Measurements from ENCODE around the gene GRIN2A. TPM values are rescaled to one million over a fixed set of nuclear protein-coding genes. Genes with fewer than 3 reads are reported as not detected.

GRIN2A gene
- total RNA-seq, 4 donors from 2014 or later, result 0.13 to 1.2 (median 0.30) TPM

- TF ChIP-seq CTCF (IDR thresholded peaks at IDR 0.05), result no peak
- DNase-seq (ENCODE audit: low spot score) (no peak), ATAC-seq (ENCODE audit: low FRiP score) (no peak)
These were observed 9.2 kb downstream of the GRIN2A start for GRCh38 chr16:10172848-10173655.

GRCh38 chr16:10171221-10171620 lies 11.0 kb downstream of the GRIN2A start:
- no peak for DNase-seq (ENCODE audit: low spot score)
- no peak for ATAC-seq (ENCODE audit: low FRiP score)
- TF ChIP-seq CTCF (IDR thresholded peaks at IDR 0.05), result no peak

GRCh38 chr16:10169904-10170410 lies 12.3 kb downstream of the GRIN2A start:
- TF ChIP-seq CTCF (IDR thresholded peaks at IDR 0.05), result no peak
- ATAC-seq (ENCODE audit: low FRiP score) (no peak), DNase-seq (ENCODE audit: low spot score) (no peak)

GRCh38 chr16:10169031-10169430 lies 13.2 kb downstream of the GRIN2A start:
- TF ChIP-seq CTCF (IDR thresholded peaks at IDR 0.05), result no peak
- DNase-seq (ENCODE audit: low spot score) (no peak), ATAC-seq (ENCODE audit: low FRiP score) (no peak)

GRCh38 chr16:10168258-10168657 lies 14.0 kb downstream of the GRIN2A start:
- DNase-seq (ENCODE audit: low spot score), result no peak
- peak; percentile 80 for ATAC-seq (ENCODE audit: low FRiP score)
- TF ChIP-seq CTCF (IDR thresholded peaks at IDR 0.05), result no peak

- ATAC-seq (ENCODE audit: low FRiP score), result no peak
- TF ChIP-seq CTCF (IDR thresholded peaks at IDR 0.05), result no peak
- DNase-seq (ENCODE audit: low spot score), result no peak
These were observed 16.6 kb downstream of the GRIN2A start for GRCh38 chr16:10165643-10166042.

GRCh38 chr16:10162981-10163380 lies 19.2 kb downstream of the GRIN2A start:
- TF ChIP-seq CTCF (IDR thresholded peaks at IDR 0.05), result no peak
- no peak for DNase-seq (ENCODE audit: low spot score)
- no peak for ATAC-seq (ENCODE audit: low FRiP score)

All from omental fat pad (tissue), 4 donors.